Body of pancreas (tissue), 4 donors: ENCODE data around the gene REC114. TPM values are rescaled to one million over a fixed set of nuclear protein-coding genes. Genes with fewer than 3 reads are reported as not detected.

Experiments used
- ATAC-seq: fragments of 150-250 bp; one replicate; pipeline ENCODE4 v1.9.1; 2016
- DNase-seq, 4 donors: peaks; one replicate each; pipeline ENCODE4 v3.0.0-alpha.2; 2019
- H3K27ac ChIP-seq, 4 donors: fragments of 200-600 bp; sonication (generic); 1 replicate in 3 of 4; 2 replicates in 1 of 4; pipeline versions ENCODE4 v1.5.1 to v1.6.1; 2016 to 2019; ENCODE audit warnings: mild to moderate bottlenecking in 1 of 4, mixed read lengths in 1 of 4, moderate library complexity in 1 of 4
- H3K27me3 ChIP-seq, 2 donors: fragments of 200-600 bp; sonication (generic); one replicate each; pipeline ENCODE4 v1.6.0; 2016; ENCODE audit warnings: mild to moderate bottlenecking in 1 of 2
- H3K36me3 ChIP-seq, 2 donors: fragments of 200-600 bp; sonication (generic); replicated peaks in 1 of 2; 2 replicates each; pipeline ENCODE4 v1.5.1; 2016; ENCODE audit warnings: low read depth in 2 of 2; ENCODE audit not compliant: insufficient read depth in 1 of 2
- H3K4me1 ChIP-seq: fragments of 200-600 bp; sonication (generic); one replicate; pipeline ENCODE4 v1.6.0; 2016
- H3K4me3 ChIP-seq, 2 donors: fragments of 200-600 bp; sonication (generic); 1 replicate in 1 of 2; 2 replicates in 1 of 2; pipeline ENCODE4 v1.5.1; 2016 to 2019
- H3K9me3 ChIP-seq, 3 donors: fragments of 200-600 bp; sonication (generic); 1 replicate in 2 of 3; 2 replicates in 1 of 3; pipeline ENCODE4 v1.5.1; 2016
- POLR2A ChIP-seq, 3 donors: fragments of 450-650 bp; IDR thresholded peaks; one replicate each; pipeline ENCODE4 v1.6.1; 2016; ENCODE audit warnings: antibody characterized with exemption in 3 of 3, mild to moderate bottlenecking in 2 of 3
- WGBS, 2 donors: methylation state at CpG; one replicate each; pipeline ENCODE4 v1.1.5; 2017; 5-methylcytosine and 5-hydroxymethylcytosine counted together
- intact Hi-C: fragments of 100-400 bp; cut with DNase I; formaldehyde crosslinking; loops from one replicate; pipeline ENCODE4 v1.15.1; 2023
- total RNA-seq, 2 donors: library from RNA; depleted of rRNA; stranded (reverse); fragments of >200 nt; gene quantifications; one replicate each; pipeline ENCODE4 v1.1.0, GENCODE V29; 2016
- TF ChIP-seq, protein P1 (sequence below), 7 experiments: fragments of 450-650 bp in 4 of 7; fragments of 200-600 bp in 3 of 7; sonication (generic) in 3 of 7; IDR thresholded peaks; one replicate each; pipeline ENCODE4 v1.5.1; 2016 to 2019; ENCODE audit warnings: antibody characterized with exemption in 7 of 7

Gene REC114
- total RNA-seq, 2 donors from 2014 or later = not detected

DNA sequence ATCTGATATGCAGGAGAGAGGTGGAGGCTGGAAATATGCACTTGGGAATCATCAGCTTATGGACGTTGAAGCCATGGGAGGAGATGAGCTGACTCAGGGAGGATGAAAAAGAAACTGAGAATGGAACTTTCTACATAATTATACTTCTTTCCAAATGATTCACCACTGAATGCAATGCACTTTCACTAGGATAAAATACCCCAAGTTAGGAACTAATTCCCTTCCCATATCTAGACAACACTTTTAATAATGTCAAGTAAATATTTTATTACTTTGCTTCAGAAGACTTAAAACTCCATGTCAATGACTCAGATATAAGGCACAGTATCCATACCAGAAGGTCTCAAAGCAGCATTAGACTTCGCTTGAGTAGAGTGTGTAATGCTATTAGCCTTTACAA is 166.0 kb downstream of the REC114 start:
- ATAC-seq = no peak

More for the DNA sequence above, 166.0 kb downstream of the REC114 start:
- no peak for DNase-seq
- WGBS, 2 donors = 76 to 91% methylated on average over 2 of the region's 2 CpGs
- H3K4me1 ChIP-seq = peaks cover 26% of the 10 kb centered on the region
- TF ChIP-seq, protein P1, sequence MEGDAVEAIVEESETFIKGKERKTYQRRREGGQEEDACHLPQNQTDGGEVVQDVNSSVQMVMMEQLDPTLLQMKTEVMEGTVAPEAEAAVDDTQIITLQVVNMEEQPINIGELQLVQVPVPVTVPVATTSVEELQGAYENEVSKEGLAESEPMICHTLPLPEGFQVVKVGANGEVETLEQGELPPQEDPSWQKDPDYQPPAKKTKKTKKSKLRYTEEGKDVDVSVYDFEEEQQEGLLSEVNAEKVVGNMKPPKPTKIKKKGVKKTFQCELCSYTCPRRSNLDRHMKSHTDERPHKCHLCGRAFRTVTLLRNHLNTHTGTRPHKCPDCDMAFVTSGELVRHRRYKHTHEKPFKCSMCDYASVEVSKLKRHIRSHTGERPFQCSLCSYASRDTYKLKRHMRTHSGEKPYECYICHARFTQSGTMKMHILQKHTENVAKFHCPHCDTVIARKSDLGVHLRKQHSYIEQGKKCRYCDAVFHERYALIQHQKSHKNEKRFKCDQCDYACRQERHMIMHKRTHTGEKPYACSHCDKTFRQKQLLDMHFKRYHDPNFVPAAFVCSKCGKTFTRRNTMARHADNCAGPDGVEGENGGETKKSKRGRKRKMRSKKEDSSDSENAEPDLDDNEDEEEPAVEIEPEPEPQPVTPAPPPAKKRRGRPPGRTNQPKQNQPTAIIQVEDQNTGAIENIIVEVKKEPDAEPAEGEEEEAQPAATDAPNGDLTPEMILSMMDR (IDR thresholded peaks at IDR 0.05) = no peak
- TF ChIP-seq POLR2A (IDR thresholded peaks at IDR 0.05) = no peak
- H3K9me3 ChIP-seq = no peaks in the 10 kb centered on the region
- no peak overlapping the region for H3K4me3 ChIP-seq
- intact Hi-C loops = no loop called here
- H3K36me3 ChIP-seq = no peaks in the 10 kb centered on the region
- no peak overlapping the region for H3K27ac ChIP-seq
- no peaks in the 10 kb centered on the region for H3K27me3 ChIP-seq

Other genes with a start within 250 kb of the REC114 start
- 1 to 10 TPM in 1 of 2 donors, under 1 TPM in 1; 0.78 to 2.0 TPM for gene HCN4, start 74.2 kb upstream of the REC114 start, total RNA-seq
- 10 to 100 TPM; 34.2 to 39.9 TPM for gene NPTN, start 190.2 kb downstream of the REC114 start, total RNA-seq
- gene CD276, start 241.2 kb downstream of the REC114 start, total RNA-seq = 10 to 100 TPM; 24.6 to 59.7 TPM